A549 (cell line): ENCODE results near the gene HAND1. TPM values are rescaled to one million over a fixed set of nuclear protein-coding genes. Genes with fewer than 3 reads are reported as not detected.
A peak's percentile ranks its signal among the peaks of the same experiment; 100 is the strongest.

Experiments
- ATAC-seq, 2 experiments: fragments of 200-7000 bp in 1 of 2; fragments of >200 bp in 1 of 2; cut with Nextera tagmentation in 1 of 2; cut with Tn5 transposase in 1 of 2; 3 replicates each; pipeline versions ENCODE4 v1.8.0 to v1.9.1; 2018 to 2020; ENCODE audit warnings: mild to moderate bottlenecking in 1 of 2, moderate library complexity in 1 of 2
- CTCF ChIA-PET: fragments of 300-600 bp; sonication (Branson Sonifier 250); formaldehyde crosslinking; extraction: SDS; loops from one replicate; lab custom pipeline; 2021; ENCODE audit warnings: antibody characterized with exemption, inconsistent platforms; lab: Yijun Ruan, JAX
- POLR2A ChIA-PET: fragments of 350-600 bp; formaldehyde crosslinking; extraction: SDS; loops from one replicate; lab custom pipeline; 2021; ENCODE audit warnings: antibody characterized with exemption, inconsistent platforms; lab: Yijun Ruan, JAX
- DNase-seq, 2 experiments: peaks; one replicate each; pipeline versions ENCODE4 v3.0.0 to v3.0.0-alpha.2; 2011 to 2016; ENCODE audit warnings: low read depth in 1 of 2, low spot score in 1 of 2
- FAIRE-seq: peaks from 2 replicates; lab custom pipeline; 2011; peaks lifted over from hg19 to GRCh38; lab: Jason Lieb, UNC
- H3K27ac ChIP-seq, 2 experiments: fragments of >200 bp; sonication (Bioruptor Twin); formaldehyde crosslinking; 3 replicates each; pipeline ENCODE4 v1.5.1; 2016 to 2017
- H3K4me1 ChIP-seq: fragments of >200 bp; sonication (Bioruptor Twin); formaldehyde crosslinking; 3 replicates; pipeline ENCODE4 v1.6.1; 2016
- H3K4me2 ChIP-seq: fragments of >200 bp; sonication (Bioruptor Twin); formaldehyde crosslinking; 3 replicates; pipeline ENCODE4 v1.6.1; 2016
- H3K4me3 ChIP-seq: fragments of >200 bp; sonication (Bioruptor Twin); formaldehyde crosslinking; 3 replicates; pipeline ENCODE4 v1.5.1; 2016
- H3K9me3 ChIP-seq: fragments of >200 bp; sonication (Bioruptor Twin); formaldehyde crosslinking; 3 replicates; pipeline ENCODE4 v1.6.1; 2016
- CHD4 ChIP-seq: fragments of 200-600 bp; sonication (generic); IDR thresholded peaks from 2 replicates; pipeline ENCODE4 v1.6.1; 2016; ENCODE audit warnings: antibody characterized with exemption, mild to moderate bottlenecking, borderline replicate concordance
- HDAC2 ChIP-seq: fragments of 200-600 bp; sonication (generic); IDR thresholded peaks from 2 replicates; pipeline ENCODE4 v1.6.1; 2016
- HES2 ChIP-seq: fragments of >200 bp; sonication (Bioruptor Twin); formaldehyde crosslinking; IDR thresholded peaks from 2 replicates; pipeline ENCODE4 v1.6.1; 2016
- HOXA7 ChIP-seq: fragments of 250-450 bp; sonication (Bioruptor Pico); IDR thresholded peaks from 2 replicates; pipeline ENCODE4 v1.5.0; 2020; ENCODE audit warnings: mild to moderate bottlenecking, moderate library complexity
- JUN ChIP-seq, 2 experiments: fragments of >200 bp; sonication (Bioruptor Twin); formaldehyde crosslinking; IDR thresholded peaks; 2 replicates in 1 of 2; 3 replicates in 1 of 2; pipeline ENCODE4 v1.6.1; 2016 to 2017
- MAX ChIP-seq: IDR thresholded peaks from 2 replicates; pipeline ENCODE4 v1.6.1; 2012
- NR3C1 ChIP-seq: fragments of >200 bp; sonication (Bioruptor Twin); formaldehyde crosslinking; IDR thresholded peaks from 3 replicates; pipeline ENCODE4 v1.6.1; 2017
- PBX3 ChIP-seq: IDR thresholded peaks from 2 replicates; pipeline ENCODE4 v1.6.1; 2012
- RNF2 ChIP-seq: fragments of 200-600 bp; sonication (generic); IDR thresholded peaks from 2 replicates; pipeline ENCODE4 v1.6.1; 2016; ENCODE audit warnings: low read depth, mild to moderate bottlenecking, antibody characterized with exemption, moderate library complexity, borderline replicate concordance
- SMC3 ChIP-seq: fragments of >200 bp; sonication (Bioruptor Twin); formaldehyde crosslinking; IDR thresholded peaks from 3 replicates; pipeline ENCODE4 v1.6.1; 2018; ENCODE audit warnings: inconsistent platforms
- USF2 ChIP-seq: fragments of 450-650 bp; IDR thresholded peaks from 2 replicates; pipeline ENCODE4 v1.6.1; 2014; ENCODE audit warnings: antibody characterized with exemption
- ZC3H11A ChIP-seq: fragments of 450-650 bp; IDR thresholded peaks from 2 replicates; pipeline ENCODE4 v1.6.1; 2014; ENCODE audit warnings: antibody characterized with exemption, mild to moderate bottlenecking
- ZFP36 ChIP-seq: fragments of 450-650 bp; IDR thresholded peaks from 2 replicates; pipeline ENCODE4 v1.6.1; 2014; ENCODE audit warnings: borderline replicate concordance; ENCODE audit not compliant: partially characterized antibody
- WGBS: methylation state at CpG from one replicate; pipeline ENCODE4 v1.1.6; 2017; ENCODE audit errors: missing lambda C conversion rate; 5-methylcytosine and 5-hydroxymethylcytosine counted together
- polyA plus RNA-seq, 4 experiments: library from polyadenylated mRNA; depleted of rRNA in 3 of 4; stranded (reverse); fragments of >200 nt; fragmentation: RNase III in 1 of 4; extraction: RNeasy Plus Mini Kit Qiagen cat#74134 plus additional on column Dnase treatment in 1 of 4; gene quantifications; 2 replicates in 3 of 4; 3 replicates in 1 of 4; pipeline ENCODE4 v1.2.3, GENCODE V29; 2011 to 2017

Gene HAND1
- polyA plus RNA-seq, 2 of the 4 experiments (the other 2 are of a cell fraction): 0.04 TPM; not detected in 1

GRCh38 chr5:154475591-154476353 lies 2.3 kb downstream of the HAND1 start:
- ATAC-seq (no peak), DNase-seq (no peak), FAIRE-seq (no peak)
- ChIA-PET CTCF (interaction anchor here (1.2 to 19.7 kb wide), 4 partner anchors 8 to 135 kb away, joined by 4 to 304 read pairs (median 4); no protein-coding TSS in a partner anchor), POLR2A (no interaction called here)
- peaks cover 18% of the 10 kb centered on the region for H3K4me1 ChIP-seq
- peak overlapping the region; percentile 51 for H3K4me2 ChIP-seq
- H3K4me3 ChIP-seq: 0 out of 3 replicates have a peak overlapping the region, but pooled peaks have one; percentile 18
- no peaks in the 10 kb centered on the region for H3K9me3 ChIP-seq
- no peak for TF ChIP-seq HOXA7 (CRISPR knock-in tag)
- no peak for TF ChIP-seq HDAC2
- H3K27ac ChIP-seq: no peak overlapping the region
- WGBS: 68% methylated on average over 46 of the region's 46 CpGs

- ATAC-seq: no peak
- no peaks in the 10 kb centered on the region for H3K9me3 ChIP-seq
- TF ChIP-seq HES2 (no peak), USF2 (no peak), MAX (no peak), PBX3 (no peak), ZFP36 (no peak), RNF2 (no peak), JUN (IDR thresholded peaks at IDR 0.05) (no peak), CHD4 (no peak)
- no peak for DNase-seq
- no peak overlapping the region for H3K27ac ChIP-seq
- FAIRE-seq: no peak
- peaks cover 20% of the 10 kb centered on the region for H3K4me1 ChIP-seq
- ChIA-PET POLR2A (interaction anchor here (0.6 kb wide), 1 partner anchor 12 kb away, joined by 3 read pairs; no protein-coding TSS in a partner anchor), CTCF (interaction anchor here (0.8 to 19.7 kb wide), 2 partner anchors 47 to 136 kb away, joined by 3 to 304 read pairs; no protein-coding TSS in a partner anchor)
- 67% methylated on average over 17 of the region's 17 CpGs for WGBS
- H3K4me2 ChIP-seq: no peak overlapping the region
- no peak overlapping the region for H3K4me3 ChIP-seq
Observed at GRCh38 chr5:154474396-154475334, 3.4 kb downstream of the HAND1 start.

GRCh38 chr5:154473581-154474283 lies 4.3 kb downstream of the HAND1 start:
- Histone ChIP-seq H3K27ac (no peak overlapping the region), H3K9me3 (no peaks in the 10 kb centered on the region), H3K4me3 (no peak overlapping the region), H3K4me1 (peaks cover 19% of the 10 kb centered on the region), H3K4me2 (no peak overlapping the region)
- FAIRE-seq: no peak
- TF ChIP-seq NR3C1: no peak
- no peak for TF ChIP-seq ZC3H11A
- no peak for TF ChIP-seq SMC3
- CTCF ChIA-PET: interaction anchor here (0.6 to 19.7 kb wide), 5 partner anchors 13 to 158 kb away, joined by 3 to 304 read pairs (median 3); no protein-coding TSS in a partner anchor
- POLR2A ChIA-PET: no interaction called here
- WGBS: 83% methylated on average over 38 of the region's 40 CpGs
- DNase-seq: no peak
- no peak for ATAC-seq
